OCI-LY3 (cell line): Measurements from ENCODE around the gene FCHSD2.

ENCODE experiments used
- H2AFZ ChIP-seq: fragments of 200-600, 300-600 bp; shearing (Covaris generic); 2 replicates; pipeline ENCODE4 v1.6.0; 2014; ENCODE audit warnings: antibody characterized with exemption, low read depth, low read length
- H3K27ac ChIP-seq: fragments of 200-600, 300-600 bp; sonication (generic); 2 replicates; pipeline ENCODE4 v1.5.1; 2014; ENCODE audit warnings: mild to moderate bottlenecking, low read length, moderate library complexity, mixed read lengths
- H3K27me3 ChIP-seq: fragments of 200-600, 300-600 bp; sonication (generic); 2 replicates; pipeline ENCODE4 v1.6.1; 2014; ENCODE audit warnings: low read depth, low read length, mixed read lengths
- H3K36me3 ChIP-seq: fragments of 200-600, 300-600 bp; sonication (generic); replicated peaks from 2 replicates; pipeline ENCODE3; 2014; ENCODE audit warnings: low read depth, low read length, mixed read lengths
- H3K4me1 ChIP-seq: fragments of 300-600, 200-600 bp; sonication (generic); 2 replicates; pipeline ENCODE4 v1.6.1; 2014; ENCODE audit warnings: low read length, mixed read lengths
- H3K4me2 ChIP-seq: fragments of 200-600, 300-600 bp; sonication (generic); 2 replicates; pipeline ENCODE4 v1.6.1; 2014; ENCODE audit warnings: low read length, mixed read lengths
- H3K4me3 ChIP-seq: fragments of 300-600, 200-600 bp; sonication (generic); 2 replicates; pipeline ENCODE4 v1.5.1; 2014; ENCODE audit warnings: antibody characterized with exemption, mild to moderate bottlenecking, low read length, moderate library complexity
- H3K79me2 ChIP-seq: fragments of 300-600, 200-600 bp; shearing (Covaris generic); 2 replicates; pipeline ENCODE4 v1.6.1; 2014; ENCODE audit warnings: mild to moderate bottlenecking, low read length, mixed read lengths
- H3K9ac ChIP-seq: fragments of 300-600, 200-600 bp; shearing (Covaris generic); 2 replicates; pipeline ENCODE4 v1.6.0; 2014; ENCODE audit warnings: mild to moderate bottlenecking, low read length, moderate library complexity
- H3K9me3 ChIP-seq: fragments of 200-600, 300-600 bp; shearing (Covaris generic); 2 replicates; pipeline ENCODE4 v1.6.1; 2014; ENCODE audit warnings: low read length, mixed read lengths; ENCODE audit not compliant: insufficient read depth
- H4K20me1 ChIP-seq: fragments of 200-600, 300-600 bp; sonication (generic); 2 replicates; pipeline ENCODE4 v1.6.1; 2016; ENCODE audit warnings: low read length, mixed read lengths; ENCODE audit not compliant: insufficient read depth
- EZH2phosphoT487 ChIP-seq: fragments of 200-600 bp; shearing (Covaris generic); IDR thresholded peaks from 2 replicates; pipeline ENCODE4 v1.6.1; 2018; ENCODE audit warnings: antibody characterized with exemption, mixed run types, low read depth
- TF ChIP-seq, protein P1 (sequence below): fragments of 200-600, 300-600 bp; sonication (generic); IDR thresholded peaks from 2 replicates; pipeline ENCODE4 v1.5.1; 2014; ENCODE audit warnings: antibody characterized with exemption, low read length, low read depth

Gene FCHSD2

DNA sequence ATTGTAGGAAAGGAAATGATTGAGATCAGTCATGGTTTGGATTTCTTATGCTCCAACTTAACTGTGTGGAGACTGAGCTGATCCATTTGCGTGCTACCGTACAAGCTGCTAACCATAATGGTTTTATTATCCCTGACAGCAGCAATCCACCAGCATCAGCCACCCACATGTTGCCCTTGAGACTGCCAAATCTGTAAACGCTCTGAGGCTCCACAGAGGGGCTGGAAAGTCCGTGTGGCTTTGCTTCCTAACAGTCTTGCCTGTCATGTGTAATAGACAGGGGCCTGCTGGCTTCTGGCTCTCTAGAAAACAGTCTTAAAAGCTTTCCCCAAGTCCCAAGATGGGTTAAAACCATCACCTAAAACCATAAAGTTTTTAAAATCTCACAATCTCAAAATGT is 297.8 kb downstream of the FCHSD2 start:
- peaks cover 84% of the 10 kb centered on the region for H3K36me3 ChIP-seq
- peaks cover 14% of the 10 kb centered on the region; the same call in 1 of the 2 replicates for H3K79me2 ChIP-seq
- H3K9ac ChIP-seq = no peak overlapping the region
- no peak overlapping the region for H3K27ac ChIP-seq
- H3K4me2 ChIP-seq = no peak overlapping the region
- no peak for TF ChIP-seq EZH2phosphoT487
- TF ChIP-seq, protein P1, sequence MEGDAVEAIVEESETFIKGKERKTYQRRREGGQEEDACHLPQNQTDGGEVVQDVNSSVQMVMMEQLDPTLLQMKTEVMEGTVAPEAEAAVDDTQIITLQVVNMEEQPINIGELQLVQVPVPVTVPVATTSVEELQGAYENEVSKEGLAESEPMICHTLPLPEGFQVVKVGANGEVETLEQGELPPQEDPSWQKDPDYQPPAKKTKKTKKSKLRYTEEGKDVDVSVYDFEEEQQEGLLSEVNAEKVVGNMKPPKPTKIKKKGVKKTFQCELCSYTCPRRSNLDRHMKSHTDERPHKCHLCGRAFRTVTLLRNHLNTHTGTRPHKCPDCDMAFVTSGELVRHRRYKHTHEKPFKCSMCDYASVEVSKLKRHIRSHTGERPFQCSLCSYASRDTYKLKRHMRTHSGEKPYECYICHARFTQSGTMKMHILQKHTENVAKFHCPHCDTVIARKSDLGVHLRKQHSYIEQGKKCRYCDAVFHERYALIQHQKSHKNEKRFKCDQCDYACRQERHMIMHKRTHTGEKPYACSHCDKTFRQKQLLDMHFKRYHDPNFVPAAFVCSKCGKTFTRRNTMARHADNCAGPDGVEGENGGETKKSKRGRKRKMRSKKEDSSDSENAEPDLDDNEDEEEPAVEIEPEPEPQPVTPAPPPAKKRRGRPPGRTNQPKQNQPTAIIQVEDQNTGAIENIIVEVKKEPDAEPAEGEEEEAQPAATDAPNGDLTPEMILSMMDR = no peak
- H2AFZ ChIP-seq = no peak overlapping the region
- H4K20me1 ChIP-seq = peaks cover 17% of the 10 kb centered on the region
- H3K4me3 ChIP-seq = no peak overlapping the region
- no peaks in the 10 kb centered on the region for H3K9me3 ChIP-seq
- H3K27me3 ChIP-seq = no peaks in the 10 kb centered on the region
- no peaks in the 10 kb centered on the region for H3K4me1 ChIP-seq

DNA sequence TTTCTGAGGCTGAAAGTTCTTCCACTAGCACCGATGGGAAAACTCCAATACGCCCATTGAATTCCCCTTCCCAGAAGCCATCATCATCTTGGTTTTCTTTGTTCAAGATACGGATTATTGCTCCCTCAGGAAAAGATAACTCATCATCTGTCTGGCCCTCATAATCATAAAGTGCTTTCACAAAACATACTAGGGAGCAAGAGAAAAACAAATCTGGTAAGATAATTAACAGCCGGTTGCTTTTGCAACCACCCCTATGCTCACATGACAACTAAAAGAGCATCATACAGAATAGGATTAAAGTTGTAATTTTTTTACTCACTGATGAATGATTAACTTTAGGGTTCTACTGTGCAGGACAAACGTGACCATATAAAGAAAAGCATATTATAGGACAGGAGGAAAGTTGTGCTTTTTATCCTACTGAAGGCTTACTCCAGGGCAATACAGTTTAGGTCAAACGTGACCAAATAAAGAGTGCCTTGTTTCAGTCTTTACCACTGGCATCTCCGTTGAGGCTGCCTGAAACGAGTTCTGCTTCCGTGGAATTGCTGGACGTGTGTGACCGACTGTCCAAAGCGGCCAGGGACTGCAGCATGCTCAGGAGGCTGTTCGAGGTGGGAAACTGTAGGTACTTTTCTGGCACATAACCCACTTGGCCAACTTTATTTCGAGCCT is 299.3 kb downstream of the FCHSD2 start:
- Histone ChIP-seq H3K9me3 (no peaks in the 10 kb centered on the region), H3K9ac (no peak overlapping the region), H3K4me2 (no peak overlapping the region), H3K27me3 (no peaks in the 10 kb centered on the region), H4K20me1 (peaks cover 17% of the 10 kb centered on the region; the same call in 1 of the 2 replicates), H3K27ac (no peak overlapping the region), H2AFZ (no peak overlapping the region), H3K4me1 (no peaks in the 10 kb centered on the region), H3K36me3 (peaks cover 84% of the 10 kb centered on the region), H3K4me3 (no peak overlapping the region), H3K79me2 (peaks cover 14% of the 10 kb centered on the region; the same call in 1 of the 2 replicates)
- TF ChIP-seq, protein P1 = no peak
- TF ChIP-seq EZH2phosphoT487 = no peak

DNA sequence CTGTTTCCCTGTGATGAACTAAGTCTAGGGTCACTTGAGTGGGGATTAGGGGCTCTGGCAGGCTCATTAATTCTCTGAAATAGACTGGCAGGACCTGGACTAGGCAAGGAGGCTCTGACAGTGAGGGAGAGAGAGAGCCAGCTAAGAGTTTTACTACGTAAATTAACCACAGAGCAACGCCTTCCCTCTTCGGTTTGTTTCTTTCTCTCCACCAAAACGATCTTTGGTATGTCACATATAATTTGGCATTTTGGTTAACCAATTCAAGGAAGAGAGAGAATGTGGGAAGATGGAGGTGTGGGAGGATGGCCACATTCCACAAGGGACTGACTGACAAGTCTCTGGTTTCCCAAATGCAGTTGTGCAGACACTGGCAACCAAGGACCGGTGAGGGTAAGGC is 300.0 kb downstream of the FCHSD2 start:
- H3K4me1 ChIP-seq = no peaks in the 10 kb centered on the region

DNA sequence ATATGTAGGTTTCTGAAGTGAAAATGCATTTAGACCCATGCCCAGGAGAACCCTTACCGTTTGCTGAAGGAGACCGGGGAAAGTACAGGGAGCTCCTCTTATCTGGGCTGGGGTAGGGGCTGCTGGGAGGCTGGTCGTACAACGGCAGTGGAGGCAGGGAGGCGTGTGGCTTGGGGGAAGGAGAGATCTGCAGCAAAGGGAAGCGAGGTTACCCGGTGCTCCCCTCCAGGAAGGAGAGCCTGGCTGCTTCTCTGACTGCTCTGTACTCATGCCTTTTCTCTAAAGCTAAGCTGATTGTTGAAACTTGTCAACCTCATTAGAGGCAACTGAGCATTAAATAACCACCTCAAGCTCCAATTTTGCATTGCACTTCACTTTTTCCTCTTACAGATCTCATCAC is 300.7 kb downstream of the FCHSD2 start:
- peaks cover 17% of the 10 kb centered on the region; the same call in 1 of the 2 replicates for H4K20me1 ChIP-seq
- TF ChIP-seq, protein P1 = no peak
- TF ChIP-seq EZH2phosphoT487 = no peak
- H3K9me3 ChIP-seq = no peaks in the 10 kb centered on the region
- H3K27me3 ChIP-seq = no peaks in the 10 kb centered on the region
- H3K79me2 ChIP-seq = peaks cover 14% of the 10 kb centered on the region; the same call in 1 of the 2 replicates
- H3K9ac ChIP-seq = no peak overlapping the region
- peaks cover 88% of the 10 kb centered on the region for H3K36me3 ChIP-seq
- no peak overlapping the region for H2AFZ ChIP-seq
- H3K4me2 ChIP-seq = no peak overlapping the region
- no peak overlapping the region for H3K4me3 ChIP-seq
- no peaks in the 10 kb centered on the region for H3K4me1 ChIP-seq
- no peak overlapping the region for H3K27ac ChIP-seq

More for the DNA sequence above, 300.0 kb downstream of the FCHSD2 start:
- Histone ChIP-seq H3K9me3 (no peaks in the 10 kb centered on the region), H3K9ac (no peak overlapping the region), H3K36me3 (peaks cover 87% of the 10 kb centered on the region), H3K27ac (no peak overlapping the region), H2AFZ (no peak overlapping the region), H3K4me2 (no peak overlapping the region), H3K4me3 (no peak overlapping the region), H3K79me2 (peaks cover 15% of the 10 kb centered on the region; the same call in 1 of the 2 replicates), H4K20me1 (peaks cover 17% of the 10 kb centered on the region; the same call in 1 of the 2 replicates), H3K27me3 (no peaks in the 10 kb centered on the region)
- TF ChIP-seq, protein P1 = no peak
- no peak for TF ChIP-seq EZH2phosphoT487
